Measurements from ENCODE around the gene ZNF697.

- no peak for TF ChIP-seq POLR2A (IDR thresholded peaks at IDR 0.05)
- no peak for TF ChIP-seq CTCF (IDR thresholded peaks at IDR 0.05)
Observed at GRCh38 chr1:119623193-119623515, 24.9 kb downstream of the ZNF697 start.

Measured in testis (tissue), 2 donors.